Measurements from ENCODE around the gene ZNF888.
"Not testable (repeated sequence)": the region's sequence is repeated elsewhere in the genome, so short reads cannot be mapped to it uniquely, and the experiment has no call there.

ZNF888 gene

GRCh38 chr19:52868031-52868430 is 55.2 kb downstream of the ZNF888 start:
- not testable (repeated sequence) for H3K36me3 Mint-ChIP-seq (ENCODE audit: low read depth)
- H3K9me3 Mint-ChIP-seq: peaks cover 42% of the 10 kb centered on the region

GRCh38 chr19:52857378-52858191 is 65.6 kb downstream of the ZNF888 start, which contains the start of gene ZNF468:
Gene ZNF468 (minus strand): TSS chr19:52857619. CDS start chr19:52854272, 3,347 bp downstream.
- not testable (repeated sequence) for H3K4me1 Mint-ChIP-seq (ENCODE audit: low read depth); H3K27me3 Mint-ChIP-seq (ENCODE audit: low read depth)
- peaks cover 31% of the 10 kb centered on the region for H3K36me3 Mint-ChIP-seq (ENCODE audit: low read depth)
- H3K4me3 Mint-ChIP-seq: peak within 1 kb of the TSS; percentile 89
- peak within 1 kb of the TSS; percentile 86 for H3K27ac Mint-ChIP-seq
- H3K9me3 Mint-ChIP-seq: peaks cover 33% of the 10 kb centered on the region

More at GRCh38 chr19:52868031-52868430, 55.2 kb downstream of the ZNF888 start:
- H3K27me3 Mint-ChIP-seq (ENCODE audit: low read depth); H3K4me3 Mint-ChIP-seq; H3K27ac Mint-ChIP-seq; H3K4me1 Mint-ChIP-seq (ENCODE audit: low read depth): not testable (repeated sequence)

GRCh38 chr19:52856540-52857377 is 66.5 kb downstream of the ZNF888 start:
- H3K27me3 Mint-ChIP-seq (ENCODE audit: low read depth); H3K4me1 Mint-ChIP-seq (ENCODE audit: low read depth): not testable (repeated sequence)
- Mint-ChIP-seq H3K36me3 (ENCODE audit: low read depth) (peaks cover 35% of the 10 kb centered on the region), H3K9me3 (peaks cover 24% of the 10 kb centered on the region), H3K27ac (peak overlapping the region; percentile 86), H3K4me3 (peak overlapping the region; percentile 89)
